ENCODE measurements around the gene ZNF683.

Gene ZNF683

DNA sequence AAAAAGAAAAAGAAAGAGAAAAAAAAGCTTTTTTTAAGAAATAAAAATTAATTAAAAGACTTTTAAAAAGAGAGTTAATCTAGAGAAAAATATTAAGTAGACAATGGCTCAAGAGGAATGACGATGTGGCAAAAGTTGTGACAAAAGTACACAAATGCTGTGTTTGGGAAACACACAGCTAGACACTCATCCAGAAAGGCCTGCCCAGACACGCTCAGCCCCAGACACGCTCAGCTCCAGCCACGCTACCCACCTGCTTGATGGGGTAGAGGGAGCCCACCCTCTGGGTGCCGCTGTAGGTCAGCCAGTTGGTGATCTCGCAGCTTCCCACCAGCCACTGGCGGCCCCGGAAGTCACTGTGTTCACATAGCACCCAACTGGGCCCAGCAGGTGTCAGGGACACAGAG lies 44.6 kb downstream of the ZNF683 start:
- no peak overlapping the region for H3K4me3 ChIP-seq (ENCODE audit: control insufficient read depth, low read depth, low read length)
- no peak for DNase-seq (ENCODE audit: low read depth)
- TF ChIP-seq, protein P1, sequence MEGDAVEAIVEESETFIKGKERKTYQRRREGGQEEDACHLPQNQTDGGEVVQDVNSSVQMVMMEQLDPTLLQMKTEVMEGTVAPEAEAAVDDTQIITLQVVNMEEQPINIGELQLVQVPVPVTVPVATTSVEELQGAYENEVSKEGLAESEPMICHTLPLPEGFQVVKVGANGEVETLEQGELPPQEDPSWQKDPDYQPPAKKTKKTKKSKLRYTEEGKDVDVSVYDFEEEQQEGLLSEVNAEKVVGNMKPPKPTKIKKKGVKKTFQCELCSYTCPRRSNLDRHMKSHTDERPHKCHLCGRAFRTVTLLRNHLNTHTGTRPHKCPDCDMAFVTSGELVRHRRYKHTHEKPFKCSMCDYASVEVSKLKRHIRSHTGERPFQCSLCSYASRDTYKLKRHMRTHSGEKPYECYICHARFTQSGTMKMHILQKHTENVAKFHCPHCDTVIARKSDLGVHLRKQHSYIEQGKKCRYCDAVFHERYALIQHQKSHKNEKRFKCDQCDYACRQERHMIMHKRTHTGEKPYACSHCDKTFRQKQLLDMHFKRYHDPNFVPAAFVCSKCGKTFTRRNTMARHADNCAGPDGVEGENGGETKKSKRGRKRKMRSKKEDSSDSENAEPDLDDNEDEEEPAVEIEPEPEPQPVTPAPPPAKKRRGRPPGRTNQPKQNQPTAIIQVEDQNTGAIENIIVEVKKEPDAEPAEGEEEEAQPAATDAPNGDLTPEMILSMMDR (conservative IDR thresholded peaks at IDR 0.05; ENCODE audit: control insufficient read depth, insufficient read depth, low read depth, low read length) = no peak

DNA sequence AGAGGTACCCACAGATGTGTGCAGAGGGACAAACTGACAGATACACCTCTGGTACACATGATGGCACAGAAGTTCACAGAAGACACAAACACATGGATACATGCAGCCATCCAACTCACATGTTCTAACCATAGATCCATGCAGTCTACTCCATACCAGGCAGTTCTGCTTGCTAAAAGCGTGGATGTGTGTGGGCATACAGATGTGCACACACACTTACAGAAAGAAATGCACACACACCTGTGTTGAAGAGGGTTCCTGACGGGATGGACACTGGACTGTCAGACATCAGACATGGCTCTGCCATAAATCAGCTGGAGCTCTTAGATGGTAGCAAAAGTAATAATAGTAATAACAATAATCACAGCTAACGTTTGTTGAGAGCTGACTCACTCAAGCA lies 48.0 kb downstream of the ZNF683 start:
- DNase-seq (ENCODE audit: low read depth) = no peak
- TF ChIP-seq, protein P1 (conservative IDR thresholded peaks at IDR 0.05; ENCODE audit: control insufficient read depth, insufficient read depth, low read depth, low read length) = no peak

DNA sequence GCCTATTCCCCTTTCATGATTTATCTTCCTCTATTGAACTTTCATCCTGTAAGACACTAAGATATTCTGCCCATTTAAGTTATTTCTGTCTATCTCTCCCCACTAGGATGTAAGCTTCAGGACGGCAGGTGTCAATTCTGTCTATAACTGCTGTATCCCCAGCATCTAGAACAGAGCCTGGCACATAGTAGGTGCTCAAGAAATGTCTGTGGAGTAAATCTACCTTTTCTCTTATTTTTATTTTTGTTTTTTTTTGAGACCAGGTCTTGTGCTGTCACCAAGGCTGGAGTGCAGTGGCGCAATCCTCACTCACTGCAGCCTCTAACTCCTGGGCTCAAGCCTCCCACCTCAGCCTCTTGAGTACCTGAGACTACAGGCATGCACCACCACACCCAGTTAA lies 49.2 kb downstream of the ZNF683 start:
- H3K4me3 ChIP-seq (ENCODE audit: control insufficient read depth, low read depth, low read length) = no peak overlapping the region
- TF ChIP-seq, protein P1 (conservative IDR thresholded peaks at IDR 0.05; ENCODE audit: control insufficient read depth, insufficient read depth, low read depth, low read length) = no peak
- DNase-seq (ENCODE audit: low read depth) = no peak

More for the DNA sequence above, 48.0 kb downstream of the ZNF683 start:
- H3K4me3 ChIP-seq (ENCODE audit: control insufficient read depth, low read depth, low read length) = no peak overlapping the region

DNA sequence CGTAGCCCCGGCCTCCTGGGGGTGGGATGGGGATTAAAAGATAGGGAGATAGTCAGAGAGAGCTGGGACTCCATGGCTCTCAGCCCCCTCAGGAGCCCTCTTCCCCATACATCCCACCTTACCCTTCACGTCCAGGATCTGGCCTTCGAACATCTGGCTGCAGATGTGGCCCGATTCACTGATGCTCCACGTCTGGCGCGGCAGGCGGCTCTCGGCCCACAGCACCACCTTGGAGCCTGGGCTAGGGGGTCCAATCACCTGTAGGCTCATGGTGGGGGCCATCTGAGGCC lies 50.6 kb downstream of the ZNF683 start:
- TF ChIP-seq, protein P1 (conservative IDR thresholded peaks at IDR 0.05; ENCODE audit: control insufficient read depth, insufficient read depth, low read depth, low read length) = no peak
- no peak overlapping the region for H3K4me3 ChIP-seq (ENCODE audit: control insufficient read depth, low read depth, low read length)
- no peak for DNase-seq (ENCODE audit: low read depth)

DNA sequence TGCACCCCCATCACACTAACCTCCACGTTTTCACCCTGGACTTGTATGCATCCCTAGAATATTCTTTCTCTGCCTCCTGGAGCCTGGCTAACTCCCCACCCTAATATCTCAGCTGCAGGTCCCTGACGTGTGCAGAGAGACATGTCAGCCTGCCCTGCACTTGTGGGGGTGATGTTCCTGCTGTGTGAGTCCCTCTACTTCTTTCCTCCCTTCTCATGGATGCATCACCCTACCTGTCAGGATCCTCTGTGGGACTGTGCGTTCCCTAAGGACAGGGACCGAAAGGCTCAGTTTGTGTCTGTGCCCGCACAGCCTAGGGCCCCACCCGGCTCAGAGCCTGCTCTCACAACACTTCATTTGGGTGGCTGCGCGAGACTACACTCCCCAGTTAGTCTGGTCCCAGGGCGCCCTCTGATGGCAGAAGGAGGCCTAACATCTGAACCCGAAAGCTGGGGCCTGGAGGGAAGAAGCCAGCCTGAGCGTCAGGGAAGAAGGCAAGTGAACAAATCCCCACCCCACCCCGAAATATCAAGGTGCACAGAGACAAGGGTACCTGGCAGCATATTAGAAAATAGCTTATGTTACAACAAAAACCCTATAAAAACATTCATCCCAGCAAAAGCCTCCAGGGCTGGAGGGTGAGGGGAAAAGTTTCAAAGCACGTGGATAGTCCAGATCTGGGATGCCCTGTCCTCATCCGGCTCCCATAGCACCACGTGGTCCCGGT lies 51.1 kb downstream of the ZNF683 start:
- no peak overlapping the region for H3K4me3 ChIP-seq (ENCODE audit: control insufficient read depth, low read depth, low read length)
- TF ChIP-seq, protein P1 (conservative IDR thresholded peaks at IDR 0.05; ENCODE audit: control insufficient read depth, insufficient read depth, low read depth, low read length) = peak; percentile 90
- peak; percentile 82 for DNase-seq (ENCODE audit: low read depth)

DNA sequence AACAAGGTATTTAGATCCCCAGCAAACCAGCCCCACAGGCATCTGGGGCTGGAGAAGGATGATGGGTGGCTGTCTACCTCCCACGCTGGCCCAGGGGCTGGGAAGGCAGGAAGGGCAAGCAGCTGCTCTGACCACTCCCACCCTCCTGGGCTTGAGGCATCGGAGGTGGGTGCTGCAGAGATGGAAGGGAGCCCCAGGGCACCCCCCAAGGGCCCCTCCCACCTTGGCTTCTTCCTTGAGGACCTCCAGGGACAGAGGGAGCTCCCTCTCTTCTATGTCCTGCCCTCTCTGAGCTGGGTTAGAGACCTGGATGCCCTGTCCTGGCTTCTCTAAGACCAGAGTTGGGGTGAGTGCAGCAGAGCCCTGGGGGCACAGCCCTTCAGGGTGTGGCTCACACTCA lies 51.7 kb downstream of the ZNF683 start:
- TF ChIP-seq, protein P1 (conservative IDR thresholded peaks at IDR 0.05; ENCODE audit: control insufficient read depth, insufficient read depth, low read depth, low read length) = no peak
- H3K4me3 ChIP-seq (ENCODE audit: control insufficient read depth, low read depth, low read length) = no peak overlapping the region
- DNase-seq (ENCODE audit: low read depth) = no peak

All from fibroblast of mammary gland (primary cell).